ENCODE measurements around the gene FGF12. TPM values are rescaled to one million over a fixed set of nuclear protein-coding genes. Genes with fewer than 3 reads are reported as not detected.

FGF12 gene
- total and polyA plus RNA-seq, 10 donors: 3.7 to 53.3 (median 19.1) TPM

DNA sequence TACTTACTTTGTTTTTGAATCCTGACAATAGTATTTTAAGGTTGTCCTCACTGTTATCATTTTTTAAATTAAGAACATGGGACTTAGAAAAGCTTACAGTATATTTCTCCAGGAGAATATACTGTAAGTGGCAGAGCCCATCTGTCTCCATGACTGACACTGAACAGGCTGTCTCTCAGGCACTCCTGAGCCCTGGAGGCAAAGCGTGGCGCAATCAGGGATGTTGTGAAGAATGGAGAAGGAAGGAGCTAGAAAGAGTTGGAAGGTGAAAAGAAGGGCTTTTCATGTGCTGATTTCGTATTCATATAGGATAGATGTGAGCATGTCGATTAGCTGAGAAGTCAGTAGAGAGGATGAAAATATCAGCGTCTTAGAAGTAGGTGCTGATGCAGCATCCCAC is 41.5 kb downstream of the FGF12 start:
- TF ChIP-seq POLR2A (IDR thresholded peaks at IDR 0.05) (no peak), CTCF (IDR thresholded peaks at IDR 0.05 in 8 of 11, conservative IDR thresholded peaks at IDR 0.05 in 3 of 11) (no peak), POLR2AphosphoS5 (IDR thresholded peaks at IDR 0.05) (no peak)
- Histone ChIP-seq H3K27me3 (replicated peaks in 1 of 7) (no peaks in the 10 kb centered on the region), H3K4me3 (no peak overlapping the region), H3K36me3 (no peaks in the 10 kb centered on the region), H3K9me3 (peaks cover 0 to 41% (median 13%) of the 10 kb centered on the region in 8 donors), H3K4me1 (no peaks in the 10 kb centered on the region), H3K27ac (no peak overlapping the region)
- DNase-seq: no peak
- intact Hi-C loops (cut with DNase I; ENCODE audit: low total_unique reads): no loop called here
- WGBS, 5 donors: 82 to 88% (median 88%) methylated on average over 5 of the region's 5 CpGs

GRCh38 chr3:192684151-192684550 is 43.2 kb downstream of the FGF12 start:
- no peaks in the 10 kb centered on the region for H3K27me3 ChIP-seq (replicated peaks in 1 of 7)
- DNase-seq: no peak
- TF ChIP-seq POLR2AphosphoS5 (IDR thresholded peaks at IDR 0.05): no peak
- no peak for TF ChIP-seq CTCF (IDR thresholded peaks at IDR 0.05 in 8 of 11, conservative IDR thresholded peaks at IDR 0.05 in 3 of 11)
- no peak for TF ChIP-seq POLR2A (IDR thresholded peaks at IDR 0.05)
- no peaks in the 10 kb centered on the region for H3K36me3 ChIP-seq
- H3K9me3 ChIP-seq: peaks cover 0 to 25% (median 4%) of the 10 kb centered on the region in 8 donors
- no peak overlapping the region for H3K27ac ChIP-seq
- intact Hi-C loops (cut with DNase I; ENCODE audit: low total_unique reads): no loop called here
- H3K4me1 ChIP-seq: no peaks in the 10 kb centered on the region
- H3K4me3 ChIP-seq: no peak overlapping the region
- 69 to 76% (median 74%) methylated on average over 6 of the region's 6 CpGs for WGBS, 5 donors

- DNase-seq: no peak
- no peak overlapping the region for H3K27ac ChIP-seq
- WGBS, 5 donors: 51 to 76% (median 58%) methylated on average over 4 of the region's 4 CpGs
- no peaks in the 10 kb centered on the region for H3K36me3 ChIP-seq
- no peaks in the 10 kb centered on the region for H3K4me1 ChIP-seq
- peaks cover 0 to 5% (median 0%) of the 10 kb centered on the region in 8 donors for H3K9me3 ChIP-seq
- TF ChIP-seq POLR2AphosphoS5 (IDR thresholded peaks at IDR 0.05) (no peak), CTCF (IDR thresholded peaks at IDR 0.05 in 8 of 11, conservative IDR thresholded peaks at IDR 0.05 in 3 of 11) (no peak), POLR2A (IDR thresholded peaks at IDR 0.05) (no peak)
- intact Hi-C loops (cut with DNase I; ENCODE audit: low total_unique reads): no loop called here
- no peak overlapping the region for H3K4me3 ChIP-seq
- no peaks in the 10 kb centered on the region for H3K27me3 ChIP-seq (replicated peaks in 1 of 7)
Measured at GRCh38 chr3:192675958-192676649, 51.2 kb downstream of the FGF12 start.

GRCh38 chr3:192655628-192656027 is 71.7 kb downstream of the FGF12 start:
- TF ChIP-seq POLR2A (IDR thresholded peaks at IDR 0.05) (no peak), CTCF (IDR thresholded peaks at IDR 0.05 in 8 of 11, conservative IDR thresholded peaks at IDR 0.05 in 3 of 11) (no peak), POLR2AphosphoS5 (IDR thresholded peaks at IDR 0.05) (no peak)

More at GRCh38 chr3:192655628-192656027, 71.7 kb downstream of the FGF12 start:
- H3K27me3 ChIP-seq (replicated peaks in 1 of 7): no peaks in the 10 kb centered on the region
- WGBS, 5 donors: 72 to 84% (median 78%) methylated on average over 6 of the region's 6 CpGs
- H3K9me3 ChIP-seq: no peaks in the 10 kb centered on the region
- intact Hi-C loops (cut with DNase I; ENCODE audit: low total_unique reads): no loop called here
- H3K27ac ChIP-seq: no peak overlapping the region
- no peak for DNase-seq
- H3K36me3 ChIP-seq: no peaks in the 10 kb centered on the region
- no peaks in the 10 kb centered on the region for H3K4me1 ChIP-seq
- no peak overlapping the region for H3K4me3 ChIP-seq
